Measurements from ENCODE around the gene AKT2.

AKT2 gene

GRCh38 chr19:40216013-40216776 lies 69.0 kb downstream of the AKT2 start:
- no peak for DNase-seq

GRCh38 chr19:40214936-40215335 lies 70.2 kb downstream of the AKT2 start:
- DNase-seq = no peak

GRCh38 chr19:40213882-40214570 lies 71.1 kb downstream of the AKT2 start:
- no peak for DNase-seq

- DNase-seq = no peak
Observed at GRCh38 chr19:40213251-40213829, 71.8 kb downstream of the AKT2 start.

- DNase-seq = no peak
Observed at GRCh38 chr19:40210889-40211288, 74.3 kb downstream of the AKT2 start.

- DNase-seq = no peak
Observed at GRCh38 chr19:40208602-40209001, 76.5 kb downstream of the AKT2 start.

GRCh38 chr19:40205760-40206159 lies 79.4 kb downstream of the AKT2 start:
- DNase-seq = no peak

GRCh38 chr19:40204381-40204780 lies 80.8 kb downstream of the AKT2 start:
- DNase-seq = no peak

- no peak for DNase-seq
Observed at GRCh38 chr19:40200341-40201099, 84.6 kb downstream of the AKT2 start.

- no peak for DNase-seq
Observed at GRCh38 chr19:40198272-40198990, 86.7 kb downstream of the AKT2 start.

- no peak for DNase-seq
Observed at GRCh38 chr19:40193587-40193849, 91.6 kb downstream of the AKT2 start.

- no peak for DNase-seq
Observed at GRCh38 chr19:40192758-40193586, 92.2 kb downstream of the AKT2 start.

GRCh38 chr19:40191836-40192646 lies 93.1 kb downstream of the AKT2 start:
- DNase-seq = peak; percentile 41

- DNase-seq = peak; percentile 76
Observed at GRCh38 chr19:40190891-40191835, 94.0 kb downstream of the AKT2 start, which contains the start of gene MAP3K10. TSS of gene MAP3K10 (plus strand) at chr19:40191426. CDS start at chr19:40192032, 606 bp downstream.

GRCh38 chr19:40184273-40184672 lies 100.9 kb downstream of the AKT2 start:
- no peak for DNase-seq

Data from activated CD4-positive, CD25-positive, alpha-beta regulatory T cell treated with anti-CD3 and anti-CD28 coated beads, Interleukin-2, amount 50 U/mL, for 72 hours (primary cell).